Stromal cell of bone marrow (primary cell): ENCODE results near the gene CFAP45.

ENCODE experiments used
- DNase-seq: peaks from one replicate; pipeline ENCODE4 v3.0.0-alpha.2; 2012; ENCODE audit warnings: low read depth

The CFAP45 gene

GRCh38 chr1:159923203-159924024 is 23.4 kb upstream of the CFAP45 start:
- DNase-seq = peak; percentile 77

GRCh38 chr1:159922511-159923202 is 22.7 kb upstream of the CFAP45 start:
- DNase-seq = no peak

GRCh38 chr1:159921700-159922504 is 21.9 kb upstream of the CFAP45 start:
- DNase-seq = no peak

GRCh38 chr1:159921251-159921650 is 21.3 kb upstream of the CFAP45 start:
- DNase-seq = no peak

GRCh38 chr1:159920651-159921050 is 20.7 kb upstream of the CFAP45 start:
- no peak for DNase-seq

GRCh38 chr1:159920202-159920601 is 20.2 kb upstream of the CFAP45 start:
- no peak for DNase-seq

GRCh38 chr1:159919236-159919865 is 19.4 kb upstream of the CFAP45 start:
- no peak for DNase-seq

GRCh38 chr1:159918352-159919200 is 18.6 kb upstream of the CFAP45 start:
- no peak for DNase-seq

GRCh38 chr1:159917533-159918351 is 17.8 kb upstream of the CFAP45 start:
- no peak for DNase-seq

- no peak for DNase-seq
These were observed 16.5 kb upstream of the CFAP45 start for GRCh38 chr1:159916242-159917051.

GRCh38 chr1:159915571-159916241 is 15.7 kb upstream of the CFAP45 start:
- DNase-seq = no peak

GRCh38 chr1:159914252-159915018 is 14.5 kb upstream of the CFAP45 start:
- no peak for DNase-seq

- no peak for DNase-seq
These were observed 13.7 kb upstream of the CFAP45 start for GRCh38 chr1:159913451-159914192.

- no peak for DNase-seq
These were observed 11.5 kb upstream of the CFAP45 start for GRCh38 chr1:159911326-159912070.

GRCh38 chr1:159908031-159908940 is 8.3 kb upstream of the CFAP45 start:
- DNase-seq = no peak

GRCh38 chr1:159906960-159907359 is 7.0 kb upstream of the CFAP45 start:
- DNase-seq = no peak
